HG02840 (cell line): ENCODE results near the gene ATP5PB.
A peak's percentile ranks its signal among the peaks of the same experiment; 100 is the strongest.

Source experiments
- ATAC-seq: cut with Tn5 transposase; IDR thresholded peaks from one replicate; pipeline ENCODE4 v1.9.1; 2021; ENCODE audit warnings: mild to moderate bottlenecking, moderate library complexity, moderate number of reproducible peaks; ENCODE audit not compliant: unreplicated experiment, low FRiP score

ATP5PB gene

GRCh38 chr1:111474106-111474505 lies 24.8 kb downstream of the ATP5PB start:
- ATAC-seq = no peak

- ATAC-seq = no peak
Observed at GRCh38 chr1:111474521-111474920, 25.3 kb downstream of the ATP5PB start.

GRCh38 chr1:111475701-111476100 lies 26.4 kb downstream of the ATP5PB start:
- ATAC-seq = no peak

- no peak for ATAC-seq
Observed at GRCh38 chr1:111476214-111476613, 26.9 kb downstream of the ATP5PB start.

- ATAC-seq = peak; percentile 57
Observed at GRCh38 chr1:111476761-111477309, 27.6 kb downstream of the ATP5PB start.

- ATAC-seq = no peak
Observed at GRCh38 chr1:111480674-111481073, 31.4 kb downstream of the ATP5PB start.

- no peak for ATAC-seq
Observed at GRCh38 chr1:111481387-111482221, 32.3 kb downstream of the ATP5PB start.

- no peak for ATAC-seq
Observed at GRCh38 chr1:111483166-111483565, 33.9 kb downstream of the ATP5PB start.

GRCh38 chr1:111483876-111484275 lies 34.6 kb downstream of the ATP5PB start:
- no peak for ATAC-seq

GRCh38 chr1:111484391-111485026 lies 35.2 kb downstream of the ATP5PB start:
- no peak for ATAC-seq

GRCh38 chr1:111486431-111486830 lies 37.2 kb downstream of the ATP5PB start:
- ATAC-seq = no peak

- ATAC-seq = no peak
Observed at GRCh38 chr1:111487133-111487532, 37.9 kb downstream of the ATP5PB start.

GRCh38 chr1:111488669-111489068 lies 39.4 kb downstream of the ATP5PB start:
- ATAC-seq = no peak

GRCh38 chr1:111489604-111490003 lies 40.3 kb downstream of the ATP5PB start:
- ATAC-seq = no peak

- ATAC-seq = no peak
Observed at GRCh38 chr1:111490220-111490619, 41.0 kb downstream of the ATP5PB start.

- no peak for ATAC-seq
Observed at GRCh38 chr1:111491070-111491469, 41.8 kb downstream of the ATP5PB start.

GRCh38 chr1:111496398-111496797 lies 47.1 kb downstream of the ATP5PB start:
- ATAC-seq = no peak

- no peak for ATAC-seq
Observed at GRCh38 chr1:111497592-111497991, 48.3 kb downstream of the ATP5PB start.

- no peak for ATAC-seq
Observed at GRCh38 chr1:111499026-111499785, 49.9 kb downstream of the ATP5PB start.

GRCh38 chr1:111501645-111502044 lies 52.4 kb downstream of the ATP5PB start:
- ATAC-seq = no peak

GRCh38 chr1:111503585-111504060 lies 54.4 kb downstream of the ATP5PB start, which contains the start of the genes ADORA3 and TMIGD3:
Gene ADORA3 (minus strand): TSS chr1:111503633. CDS start chr1:111503354, 279 bp downstream.
Gene TMIGD3 (minus strand): TSS chr1:111503633. CDS start chr1:111503354, 279 bp downstream.
- ATAC-seq = no peak
